Sigmoid colon (tissue), 4 donors: Measurements from ENCODE around the gene SLC28A1.

Experiments
- CTCF ChIP-seq, 4 experiments: fragments of 450-650 bp in 3 of 4; fragments of 200-600 bp in 1 of 4; IDR thresholded peaks; one replicate each; pipeline ENCODE4 v1.5.1; 2016 to 2019; ENCODE audit warnings: antibody characterized with exemption in 4 of 4, mild to moderate bottlenecking in 3 of 4, moderate library complexity in 2 of 4
- EP300 ChIP-seq, 4 donors: sonication (generic); formaldehyde crosslinking; IDR thresholded peaks; one replicate each; pipeline ENCODE4 v1.6.1; 2017; ENCODE audit warnings: antibody characterized with exemption in 4 of 4
- POLR2A ChIP-seq, 2 donors: fragments of 450-650 bp; IDR thresholded peaks; one replicate each; pipeline ENCODE4 v1.6.1; 2016; ENCODE audit warnings: antibody characterized with exemption in 2 of 2, mild to moderate bottlenecking in 2 of 2, moderate library complexity in 2 of 2
- POLR2AphosphoS5 ChIP-seq, 4 donors: sonication (generic); formaldehyde crosslinking; IDR thresholded peaks; one replicate each; pipeline ENCODE4 v1.6.1; 2017; ENCODE audit warnings: antibody characterized with exemption in 4 of 4

- TF ChIP-seq POLR2A (IDR thresholded peaks at IDR 0.05) (no peak), CTCF (IDR thresholded peaks at IDR 0.05) (no peak), EP300 (IDR thresholded peaks at IDR 0.05) (no peak), POLR2AphosphoS5 (IDR thresholded peaks at IDR 0.05) (no peak)
Observed at GRCh38 chr15:84865074-84865569, 19.3 kb upstream of the SLC28A1 start.
